ENCODE results near the gene IQGAP1. TPM values are rescaled to one million over a fixed set of nuclear protein-coding genes. Genes with fewer than 3 reads are reported as not detected.

IQGAP1 gene
- total RNA-seq, 1 experiment from 2014 or later, result 72.4 TPM

DNA sequence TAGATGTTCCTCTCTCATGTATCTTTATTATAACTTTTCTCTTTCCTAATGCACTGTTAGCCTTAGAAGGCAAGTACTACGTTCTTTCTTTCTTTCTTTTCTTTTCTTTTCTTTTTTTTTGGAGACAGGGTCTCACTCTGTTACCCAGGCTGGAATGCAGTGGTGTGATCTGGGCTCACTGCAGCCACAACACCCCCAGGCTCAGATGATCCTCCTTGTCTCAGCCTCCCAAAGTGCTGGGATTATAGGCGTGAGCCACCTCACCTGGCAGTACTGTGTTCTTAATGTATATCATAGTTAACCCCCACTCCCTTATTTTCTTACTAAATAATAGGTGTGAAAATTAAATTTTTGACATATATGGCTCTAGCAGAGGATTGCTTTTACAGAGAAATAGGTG is 23.1 kb downstream of the IQGAP1 start:
- Histone ChIP-seq H3K23me2 (ENCODE audit: insufficient read length, low read depth, low read length, poor library complexity, severe bottlenecking) (no peaks in the 10 kb centered on the region), H3K18ac (ENCODE audit: insufficient read length, low read depth, low read length) (no peak overlapping the region), H3T11ph (ENCODE audit: low read length) (no peak overlapping the region), H3K14ac (ENCODE audit: insufficient read depth, low read length) (no peak overlapping the region), H3K4ac (ENCODE audit: low read depth, low read length) (no peak overlapping the region), H4K91ac (ENCODE audit: insufficient read length, low read depth, low read length) (no peak overlapping the region), H2BK12ac (ENCODE audit: insufficient read length, low read depth, low read length) (no peak overlapping the region), H3K23ac (ENCODE audit: insufficient read length, low read depth, low read length) (no peak overlapping the region), H3K56ac (ENCODE audit: insufficient read length, low read depth, low read length) (no peak overlapping the region), H4K5ac (ENCODE audit: insufficient read length, low read depth, low read length) (no peak overlapping the region), H2BK5ac (ENCODE audit: insufficient read length, low read length) (no peak overlapping the region), H3K9me3 (ENCODE audit: control insufficient read depth, low read depth, low read length) (no peaks in the 10 kb centered on the region), H3K27me3 (ENCODE audit: insufficient read depth, low read length) (no peaks in the 10 kb centered on the region), H3K9ac (ENCODE audit: extremely low read depth, insufficient read length, low read length) (no peak overlapping the region), H2AFZ (ENCODE audit: low read length) (no peak overlapping the region), H3K79me1 (ENCODE audit: insufficient read depth, low read depth, low read length, poor library complexity, severe bottlenecking) (peaks cover 8% of the 10 kb centered on the region), H2AK5ac (ENCODE audit: insufficient read length, low read length) (no peak overlapping the region), H3K27ac (ENCODE audit: insufficient read length, low read depth, low read length) (no peak overlapping the region), H2BK20ac (ENCODE audit: low read depth, low read length, poor library complexity, severe bottlenecking) (no peak overlapping the region), H4K20me1 (ENCODE audit: control insufficient read depth, insufficient read depth, insufficient read length) (no peaks in the 10 kb centered on the region), H2BK120ac (ENCODE audit: low read depth, low read length, poor library complexity, severe bottlenecking) (no peak overlapping the region), H4K8ac (replicated peaks; ENCODE audit: insufficient read length, low read depth, low read length) (no peak overlapping the region), H3K4me2 (ENCODE audit: insufficient read depth, insufficient read length, low read length) (no peak overlapping the region), H2BK15ac (ENCODE audit: low read depth, low read length) (no peak overlapping the region), H3K4me1 (ENCODE audit: insufficient read depth, low read length) (peaks cover 17% of the 10 kb centered on the region), H3K79me2 (ENCODE audit: insufficient read depth, low read length) (peaks cover 4% of the 10 kb centered on the region; the same call in 1 of the 2 replicates)
- TF ChIP-seq, protein P1, sequence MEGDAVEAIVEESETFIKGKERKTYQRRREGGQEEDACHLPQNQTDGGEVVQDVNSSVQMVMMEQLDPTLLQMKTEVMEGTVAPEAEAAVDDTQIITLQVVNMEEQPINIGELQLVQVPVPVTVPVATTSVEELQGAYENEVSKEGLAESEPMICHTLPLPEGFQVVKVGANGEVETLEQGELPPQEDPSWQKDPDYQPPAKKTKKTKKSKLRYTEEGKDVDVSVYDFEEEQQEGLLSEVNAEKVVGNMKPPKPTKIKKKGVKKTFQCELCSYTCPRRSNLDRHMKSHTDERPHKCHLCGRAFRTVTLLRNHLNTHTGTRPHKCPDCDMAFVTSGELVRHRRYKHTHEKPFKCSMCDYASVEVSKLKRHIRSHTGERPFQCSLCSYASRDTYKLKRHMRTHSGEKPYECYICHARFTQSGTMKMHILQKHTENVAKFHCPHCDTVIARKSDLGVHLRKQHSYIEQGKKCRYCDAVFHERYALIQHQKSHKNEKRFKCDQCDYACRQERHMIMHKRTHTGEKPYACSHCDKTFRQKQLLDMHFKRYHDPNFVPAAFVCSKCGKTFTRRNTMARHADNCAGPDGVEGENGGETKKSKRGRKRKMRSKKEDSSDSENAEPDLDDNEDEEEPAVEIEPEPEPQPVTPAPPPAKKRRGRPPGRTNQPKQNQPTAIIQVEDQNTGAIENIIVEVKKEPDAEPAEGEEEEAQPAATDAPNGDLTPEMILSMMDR (conservative IDR thresholded peaks at IDR 0.05), result no peak
- peaks cover 64% of the 10 kb centered on the region in 2 experiments for H3K4me1 Mint-ChIP-seq
- peak overlapping the region; percentile 42 to 82 (median 76); a peak in 5 of 7 replicates for H3K27ac Mint-ChIP-seq
- DNase-seq, result no peak
- H3K9me3 Mint-ChIP-seq, result peaks cover 3 to 4% of the 10 kb centered on the region in 2 experiments; a peak in 4 of 5 replicates
- H3K36me3 Mint-ChIP-seq (ENCODE audit: insufficient read depth in 1 of 3, low read depth in 3 of 3), result peaks cover 6 to 10% (median 8%) of the 10 kb centered on the region in 3 experiments
- no peak overlapping the region for H3K4me3 Mint-ChIP-seq
- no peaks in the 10 kb centered on the region for H3K27me3 Mint-ChIP-seq (ENCODE audit: low read depth)
- WGBS (ENCODE audit: extremely low coverage, insufficient read length, low lambda C conversion rate), result no CpG with 5 or more reads among the region's 2 CpGs

Measured in H9 (cell line).